GM18867 (cell line): ENCODE results near the gene TMEM54.

Experiments
- ATAC-seq: cut with Tn5 transposase; IDR thresholded peaks from one replicate; pipeline ENCODE4 v1.9.1; 2021; ENCODE audit warnings: mild to moderate bottlenecking, moderate library complexity; ENCODE audit not compliant: unreplicated experiment

TMEM54 gene

GRCh38 chr1:32883338-32884031 lies 17.7 kb downstream of the TMEM54 start:
- no peak for ATAC-seq

DNA sequence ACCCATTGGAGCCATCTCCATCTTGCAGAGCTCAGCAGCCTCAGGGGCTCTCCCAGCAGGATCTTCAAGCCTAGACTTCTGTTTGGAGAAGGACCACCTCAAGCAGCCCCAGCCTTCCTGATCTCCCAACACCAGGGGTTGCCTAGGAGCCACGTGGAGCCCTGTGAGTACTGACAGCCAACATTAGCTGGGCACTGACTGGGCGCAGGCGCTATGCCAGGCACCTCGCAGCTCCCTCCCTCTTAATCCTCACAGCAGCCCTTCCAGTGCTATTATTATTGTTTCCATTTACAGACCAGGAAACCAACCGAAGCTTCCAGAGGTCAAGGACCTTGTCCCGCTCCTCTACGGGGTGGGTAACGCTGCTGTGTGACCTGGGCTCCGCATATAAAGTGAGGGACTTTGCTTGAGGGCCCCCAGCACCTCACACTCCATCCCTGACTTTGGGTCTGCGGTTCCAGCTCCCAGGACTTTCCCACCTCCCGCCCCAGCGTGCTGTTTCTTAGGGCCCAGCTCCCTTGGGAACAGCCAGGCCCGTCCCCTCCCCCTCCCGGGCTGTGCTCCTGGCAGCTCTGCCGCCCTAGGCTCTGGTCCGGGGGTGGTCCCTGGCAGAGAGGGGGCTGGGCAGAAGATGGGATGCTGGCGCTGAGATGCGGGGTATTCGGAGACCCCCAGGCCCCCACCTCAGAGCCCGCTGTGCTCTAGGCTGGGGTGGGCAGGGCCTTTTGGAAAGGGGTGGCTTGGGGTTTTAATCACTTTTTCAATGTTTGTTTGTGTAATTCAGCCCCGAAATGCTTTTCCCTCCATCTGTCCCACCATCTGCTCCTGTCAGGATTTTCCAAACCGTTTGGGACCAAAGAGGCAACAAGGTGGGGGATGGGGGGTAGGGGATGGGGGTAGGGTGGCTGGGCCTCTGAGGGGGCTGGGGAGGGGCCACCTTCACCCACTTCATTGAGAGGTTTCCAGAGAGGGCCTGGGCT lies 19.0 kb downstream of the TMEM54 start:
- no peak for ATAC-seq

GRCh38 chr1:32881291-32881690 lies 19.9 kb downstream of the TMEM54 start:
- no peak for ATAC-seq

DNA sequence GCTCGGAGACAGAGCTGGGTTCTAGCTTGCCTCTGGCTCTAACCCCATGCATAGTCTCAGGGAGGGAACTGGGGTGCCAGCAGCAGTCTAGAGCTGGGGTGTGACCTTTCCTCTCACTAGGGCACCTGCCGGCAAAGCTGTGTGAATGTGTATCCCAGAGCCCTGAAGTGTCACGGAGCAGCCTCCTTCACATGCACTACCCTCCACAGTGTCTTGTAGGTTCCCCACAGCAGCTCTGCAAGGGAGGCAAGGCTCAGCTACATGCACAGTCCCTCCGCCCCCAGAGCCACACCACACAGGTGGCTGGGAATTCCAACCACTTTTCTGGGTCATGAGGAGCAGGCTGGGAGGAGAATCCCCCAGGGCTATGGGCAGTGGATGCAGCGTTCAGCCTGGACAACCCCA lies 22.6 kb downstream of the TMEM54 start:
- ATAC-seq: no peak

GRCh38 chr1:32878183-32878582 lies 23.0 kb downstream of the TMEM54 start:
- no peak for ATAC-seq

DNA sequence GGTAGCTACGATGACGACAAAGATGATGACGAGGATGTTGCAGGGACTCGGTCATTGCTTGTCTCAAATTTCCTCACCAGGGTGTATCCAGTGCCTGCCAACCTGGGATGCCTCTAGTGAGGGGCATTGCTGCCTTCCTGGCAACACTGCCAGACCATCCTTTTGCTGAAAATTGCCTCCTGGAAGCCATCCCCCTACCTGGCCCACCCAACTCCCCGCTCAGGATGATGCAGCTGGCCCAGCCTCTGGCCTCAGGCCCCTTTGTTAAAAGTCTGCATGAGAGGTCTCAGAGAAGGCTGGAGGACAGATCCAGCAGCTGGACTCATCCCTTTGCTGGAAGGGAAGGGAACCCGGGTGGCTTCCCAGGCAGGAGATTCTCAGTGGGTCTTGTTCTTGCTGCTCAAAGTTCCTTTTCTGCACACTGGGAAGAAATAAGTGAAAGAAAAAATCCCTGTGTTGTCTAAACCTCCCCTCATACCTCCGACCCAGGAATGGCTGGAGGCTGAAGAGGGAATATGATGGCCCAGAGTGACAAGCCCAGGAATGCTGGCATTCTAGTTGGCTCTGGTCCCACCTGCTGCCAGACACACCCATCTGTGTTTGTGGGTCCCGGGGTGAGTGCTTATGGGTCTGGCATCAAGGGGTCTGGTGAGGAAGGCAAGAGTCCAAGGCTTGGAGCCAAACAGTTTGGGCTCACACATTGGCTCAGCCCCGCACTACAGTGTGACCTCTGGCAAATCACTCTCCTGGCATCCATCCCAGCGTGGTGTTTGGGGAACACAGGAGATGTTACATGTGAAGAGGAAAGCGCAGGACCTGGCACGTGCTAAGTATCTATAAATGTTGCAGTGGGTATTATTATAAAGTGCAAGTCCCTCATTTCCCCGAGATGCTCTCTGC lies 23.7 kb downstream of the TMEM54 start:
- ATAC-seq: no peak

DNA sequence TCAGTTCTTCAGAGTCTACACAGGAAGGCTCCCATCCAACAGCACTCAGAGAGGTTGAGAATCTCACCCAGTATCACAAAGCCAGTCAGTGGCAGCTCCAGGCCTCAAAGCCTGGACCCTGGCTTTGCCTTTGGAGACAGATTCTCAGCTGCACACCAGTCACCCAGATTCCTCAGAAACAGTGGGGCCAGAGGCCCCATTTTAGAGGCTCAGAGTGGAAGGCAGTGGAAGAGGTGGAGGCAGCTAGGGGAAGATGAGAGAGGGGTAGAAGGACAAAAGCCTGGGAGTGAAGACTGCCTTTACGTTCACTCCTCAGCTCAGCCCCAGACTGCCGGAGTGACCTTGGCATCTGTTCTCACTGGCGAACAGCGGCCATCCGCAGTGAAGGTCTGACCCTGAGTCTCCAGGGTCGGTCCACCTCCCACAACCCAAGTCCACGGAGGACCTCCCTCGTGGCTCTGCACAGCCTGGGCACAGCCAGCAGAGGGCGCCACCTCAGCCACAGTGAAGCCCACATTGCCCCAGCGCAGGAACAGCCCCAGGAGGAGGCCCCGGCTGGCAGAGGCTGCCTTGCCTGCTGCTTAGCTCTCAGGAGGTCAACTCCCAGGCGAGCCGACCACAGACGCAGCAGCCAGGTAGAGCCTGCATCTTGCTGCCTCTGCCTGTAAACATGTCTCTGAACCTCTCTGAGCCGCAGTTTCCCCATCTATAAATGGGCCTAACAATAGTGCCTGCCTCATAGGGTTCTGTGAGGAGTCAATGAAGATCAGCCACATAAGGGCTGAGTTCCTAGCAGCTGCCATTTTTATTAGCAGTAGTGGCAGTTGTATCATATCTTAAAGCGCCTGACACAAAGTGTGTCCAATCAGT lies 24.6 kb downstream of the TMEM54 start:
- ATAC-seq: no peak

- no peak for ATAC-seq
Observed at GRCh38 chr1:32874860-32875752, 26.1 kb downstream of the TMEM54 start.

GRCh38 chr1:32873484-32873883 lies 27.7 kb downstream of the TMEM54 start:
- no peak for ATAC-seq

- no peak for ATAC-seq
Observed at GRCh38 chr1:32872192-32872460, 29.1 kb downstream of the TMEM54 start.

- ATAC-seq: no peak
Observed at GRCh38 chr1:32871364-32872191, 29.6 kb downstream of the TMEM54 start.

DNA sequence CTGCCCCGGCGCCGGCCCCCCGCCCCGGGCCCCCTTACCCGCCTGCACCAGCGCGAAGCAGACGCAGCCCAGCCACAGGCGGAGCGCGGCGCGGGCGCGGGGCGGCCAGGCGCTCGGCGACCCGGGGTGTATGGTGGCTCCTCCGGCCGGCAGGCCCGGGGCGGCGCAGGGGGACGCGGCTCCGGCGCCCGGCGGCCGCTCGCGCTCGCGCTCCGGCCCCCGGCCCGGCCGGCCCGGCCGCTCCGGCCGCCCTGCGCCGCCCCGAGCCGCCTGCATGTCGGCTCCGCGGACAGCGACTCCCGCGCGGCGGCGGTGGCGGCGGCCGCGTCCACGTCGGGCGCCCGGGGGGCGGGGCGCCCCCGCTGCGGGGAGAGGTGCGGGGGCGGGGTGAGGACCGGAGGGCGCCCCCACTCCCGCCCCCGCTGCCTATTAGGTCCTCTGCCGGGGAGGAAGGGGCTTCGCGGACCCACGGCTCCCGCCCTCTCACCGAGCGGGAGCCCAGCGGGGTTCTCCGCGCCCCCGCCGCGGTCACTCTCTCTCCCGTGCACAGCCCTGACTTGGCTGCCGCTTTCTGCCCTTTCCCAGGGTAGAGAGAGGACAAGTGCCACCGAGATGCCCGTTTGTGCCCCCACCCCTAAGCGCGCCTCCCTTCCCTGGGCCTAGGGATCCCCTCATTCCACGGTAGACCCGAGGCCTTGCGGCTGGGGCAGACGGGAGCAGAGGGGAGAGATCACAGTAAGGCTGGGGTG lies 30.4 kb downstream of the TMEM54 start, which contains the start of gene FNDC5:
FNDC5 (minus strand) TSS at position 298 of the 749 bp plus-strand sequence.
- ATAC-seq: no peak

DNA sequence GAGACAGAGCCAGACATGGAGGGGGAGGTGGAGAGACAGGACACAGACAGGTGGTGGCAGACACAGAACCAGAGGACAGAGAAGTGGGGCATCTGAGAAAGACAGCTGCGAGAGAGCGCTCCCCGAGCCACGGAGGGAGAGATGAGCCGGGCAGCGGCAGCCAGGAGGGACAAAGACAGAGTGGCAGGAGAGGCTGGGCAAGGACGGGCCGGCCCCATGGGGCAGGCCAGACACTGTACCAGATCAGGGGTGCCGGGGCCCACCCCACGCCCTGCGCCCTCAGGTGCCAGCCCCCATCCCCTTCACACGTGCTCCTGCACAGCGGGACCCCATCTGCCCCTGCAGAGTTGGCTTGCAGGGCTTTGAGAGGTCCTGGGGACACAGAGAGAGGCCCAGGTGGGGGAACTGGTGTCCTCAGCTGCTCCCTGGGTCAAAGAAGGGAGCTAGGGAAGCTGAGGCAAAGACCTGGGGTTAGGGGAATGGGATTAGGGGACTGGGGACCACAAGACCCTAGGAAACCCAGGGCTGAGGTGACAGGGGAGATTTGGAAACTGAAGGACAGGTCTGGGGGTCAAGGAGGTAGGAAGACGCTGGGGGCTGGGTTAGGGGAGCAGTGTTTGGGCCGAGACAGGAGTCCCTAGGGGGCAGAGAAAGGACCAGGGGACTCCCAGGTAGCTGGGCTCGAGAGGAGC lies 31.1 kb downstream of the TMEM54 start:
- no peak for ATAC-seq

DNA sequence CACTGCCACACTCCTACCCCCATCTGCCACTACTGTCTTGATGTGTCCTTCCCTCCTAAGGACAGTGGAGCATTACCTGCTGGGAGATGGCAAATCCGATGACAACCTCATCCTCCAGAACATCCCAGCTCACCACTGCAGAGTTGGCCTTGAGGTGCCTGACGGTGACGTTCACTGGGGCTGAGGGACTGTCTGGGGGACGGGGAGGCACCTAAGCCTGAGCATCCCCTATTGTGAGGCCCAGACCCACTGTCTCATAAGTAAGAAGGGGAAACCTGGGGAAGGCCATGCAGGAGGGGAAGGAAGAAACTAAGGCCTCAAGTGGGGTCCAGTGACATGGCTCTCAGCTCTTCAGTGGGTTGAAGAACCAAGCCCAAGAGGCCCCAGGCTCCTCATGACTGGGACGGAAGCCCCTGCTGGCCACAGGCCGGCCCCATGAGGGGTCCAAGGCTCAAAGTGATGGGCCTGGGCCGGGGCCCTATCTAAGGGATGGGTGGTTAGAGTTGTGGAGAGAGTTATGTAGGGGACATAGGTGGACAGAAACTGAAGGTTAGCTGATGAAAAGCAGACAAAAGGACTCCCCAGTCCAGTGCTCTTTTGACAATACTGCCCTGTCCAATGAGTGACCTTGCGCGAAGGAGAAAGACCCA lies 32.3 kb downstream of the TMEM54 start:
- no peak for ATAC-seq

GRCh38 chr1:32868085-32868484 lies 33.1 kb downstream of the TMEM54 start:
- no peak for ATAC-seq

GRCh38 chr1:32867671-32868070 lies 33.5 kb downstream of the TMEM54 start:
- ATAC-seq: no peak

GRCh38 chr1:32867151-32867550 lies 34.0 kb downstream of the TMEM54 start:
- no peak for ATAC-seq
